ENCODE results near the gene HOXB1.

HOXB1 gene

DNA sequence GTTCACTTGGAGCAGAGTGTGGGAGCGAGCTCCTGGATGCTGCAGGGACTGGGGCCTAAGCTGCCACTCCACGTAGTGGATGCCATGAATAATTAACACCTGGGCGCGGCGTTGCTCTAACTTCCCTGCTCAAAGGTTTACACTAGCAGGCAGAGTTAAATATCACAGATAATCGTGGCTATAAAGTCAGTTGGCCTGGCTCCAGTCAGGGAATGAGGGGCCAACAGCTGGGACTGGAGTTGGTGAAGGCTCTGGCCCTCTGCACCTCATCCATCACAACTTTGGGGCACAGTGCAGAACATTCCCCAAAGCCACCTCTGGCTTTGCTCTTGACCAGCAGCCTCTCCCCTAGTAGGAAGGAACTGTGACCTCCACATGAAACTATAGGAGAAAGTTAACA lies 36.4 kb upstream of the HOXB1 start:
- CTCF ChIA-PET: interaction anchor here (0.6 to 0.7 kb wide), 2 partner anchors 49 to 855 kb away, joined by 3 read pairs; no protein-coding TSS in a partner anchor
- DNase-seq (ENCODE audit: low spot score): no peak
- H3K27ac ChIP-seq: no peak overlapping the region
- POLR2A ChIA-PET (ENCODE audit: low non-redundant PET): no interaction called here
- TF ChIP-seq, protein P1, sequence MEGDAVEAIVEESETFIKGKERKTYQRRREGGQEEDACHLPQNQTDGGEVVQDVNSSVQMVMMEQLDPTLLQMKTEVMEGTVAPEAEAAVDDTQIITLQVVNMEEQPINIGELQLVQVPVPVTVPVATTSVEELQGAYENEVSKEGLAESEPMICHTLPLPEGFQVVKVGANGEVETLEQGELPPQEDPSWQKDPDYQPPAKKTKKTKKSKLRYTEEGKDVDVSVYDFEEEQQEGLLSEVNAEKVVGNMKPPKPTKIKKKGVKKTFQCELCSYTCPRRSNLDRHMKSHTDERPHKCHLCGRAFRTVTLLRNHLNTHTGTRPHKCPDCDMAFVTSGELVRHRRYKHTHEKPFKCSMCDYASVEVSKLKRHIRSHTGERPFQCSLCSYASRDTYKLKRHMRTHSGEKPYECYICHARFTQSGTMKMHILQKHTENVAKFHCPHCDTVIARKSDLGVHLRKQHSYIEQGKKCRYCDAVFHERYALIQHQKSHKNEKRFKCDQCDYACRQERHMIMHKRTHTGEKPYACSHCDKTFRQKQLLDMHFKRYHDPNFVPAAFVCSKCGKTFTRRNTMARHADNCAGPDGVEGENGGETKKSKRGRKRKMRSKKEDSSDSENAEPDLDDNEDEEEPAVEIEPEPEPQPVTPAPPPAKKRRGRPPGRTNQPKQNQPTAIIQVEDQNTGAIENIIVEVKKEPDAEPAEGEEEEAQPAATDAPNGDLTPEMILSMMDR (conservative IDR thresholded peaks at IDR 0.05; ENCODE audit: low read depth): no peak

DNA sequence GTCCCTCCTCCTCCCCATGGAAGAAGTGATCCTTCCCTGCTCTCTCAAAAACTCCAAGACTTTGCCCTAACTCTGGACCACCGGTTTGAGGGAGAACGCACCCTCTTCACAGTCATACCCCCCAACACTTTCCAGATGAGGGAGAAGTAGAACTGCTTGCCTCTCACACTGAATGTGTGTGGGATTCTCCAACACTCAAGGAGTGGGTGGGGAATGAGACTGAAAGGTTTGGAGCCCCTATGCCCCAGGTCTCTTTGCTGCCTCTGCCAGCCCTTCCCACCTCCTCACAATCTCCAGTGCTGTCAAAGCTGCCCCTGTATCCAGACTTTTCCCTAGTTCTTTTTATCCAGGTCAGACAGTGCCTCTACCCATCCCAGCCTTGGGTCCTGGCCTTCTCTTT lies 35.9 kb upstream of the HOXB1 start:
- DNase-seq (ENCODE audit: low spot score): no peak
- POLR2A ChIA-PET (ENCODE audit: low non-redundant PET): no interaction called here
- TF ChIP-seq, protein P1 (conservative IDR thresholded peaks at IDR 0.05; ENCODE audit: low read depth): no peak
- CTCF ChIA-PET: no interaction called here
- H3K27ac ChIP-seq: no peak overlapping the region

DNA sequence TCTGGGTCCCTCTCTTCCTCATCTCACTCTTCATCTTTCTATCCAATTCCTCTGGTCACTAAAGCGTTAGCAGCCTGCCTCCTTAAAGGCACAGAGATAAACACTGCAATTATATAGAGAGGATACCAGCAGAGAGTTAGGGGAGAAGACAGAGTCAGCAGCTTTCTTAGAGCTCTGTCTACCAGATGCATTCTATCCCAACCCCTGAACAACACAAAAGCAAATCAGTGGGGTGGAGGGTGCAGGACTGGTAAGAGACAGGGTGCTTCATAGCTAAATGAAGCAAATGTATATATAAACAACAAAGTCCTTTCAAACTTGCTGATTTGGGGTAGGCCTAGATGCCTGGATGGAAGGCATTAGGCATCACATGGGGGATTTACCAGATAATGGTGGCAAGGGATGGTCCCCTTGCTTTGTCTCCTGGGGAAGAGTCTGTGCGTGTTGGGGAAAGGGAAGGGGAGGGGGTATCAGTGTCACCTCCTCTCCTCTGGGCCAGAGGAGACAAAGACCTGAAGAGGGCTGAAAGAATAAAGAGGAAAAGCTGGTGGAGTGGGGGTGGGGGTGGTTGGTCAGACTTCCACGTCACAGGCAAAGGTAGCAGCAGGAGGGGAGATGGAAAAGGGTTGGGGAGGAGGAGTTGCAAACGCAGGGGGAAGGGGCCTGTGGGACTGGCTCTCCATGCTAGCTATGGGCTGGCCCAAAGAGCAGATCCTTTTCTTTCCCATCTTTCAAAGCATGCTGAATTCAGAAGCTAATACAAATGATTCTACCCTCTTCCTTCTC lies 35.3 kb upstream of the HOXB1 start:
- CTCF ChIA-PET: interaction anchor here (0.7 kb wide), 1 partner anchor 249 kb away, joined by 3 read pairs; no protein-coding TSS in a partner anchor
- H3K27ac ChIP-seq: no peak overlapping the region
- TF ChIP-seq, protein P1 (conservative IDR thresholded peaks at IDR 0.05; ENCODE audit: low read depth): no peak
- POLR2A ChIA-PET (ENCODE audit: low non-redundant PET): no interaction called here
- no peak for DNase-seq (ENCODE audit: low spot score)

DNA sequence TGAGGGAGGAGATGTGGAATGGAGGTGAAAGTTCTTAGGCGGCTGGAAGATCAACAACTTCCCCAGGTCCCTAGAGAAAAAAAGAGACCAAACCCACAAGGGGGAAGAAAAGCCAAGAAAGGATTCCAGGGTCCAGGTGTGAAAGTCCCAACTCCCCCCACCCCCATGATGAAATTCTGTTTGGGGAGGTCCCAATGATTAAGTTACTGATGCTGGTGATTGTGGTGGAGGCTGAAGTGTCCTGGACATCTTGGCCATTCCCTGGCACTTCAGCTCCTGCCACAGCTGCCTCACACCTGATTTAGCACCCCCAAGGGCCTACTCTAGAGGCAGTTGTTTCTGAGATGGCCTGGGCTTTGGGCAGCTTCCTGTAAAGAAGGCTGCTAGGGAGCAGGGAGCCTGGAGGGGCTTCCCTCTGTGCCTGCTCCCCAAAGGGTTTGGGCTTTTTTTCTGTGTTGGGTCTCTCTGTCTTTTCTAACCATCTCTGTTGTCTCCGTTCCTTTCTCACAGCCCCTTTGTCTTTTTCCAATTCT lies 34.3 kb upstream of the HOXB1 start:
- ChIA-PET POLR2A (ENCODE audit: low non-redundant PET) (no interaction called here), CTCF (no interaction called here)
- DNase-seq (ENCODE audit: low spot score): no peak
- TF ChIP-seq, protein P1 (conservative IDR thresholded peaks at IDR 0.05; ENCODE audit: low read depth): no peak
- no peak overlapping the region for H3K27ac ChIP-seq

DNA sequence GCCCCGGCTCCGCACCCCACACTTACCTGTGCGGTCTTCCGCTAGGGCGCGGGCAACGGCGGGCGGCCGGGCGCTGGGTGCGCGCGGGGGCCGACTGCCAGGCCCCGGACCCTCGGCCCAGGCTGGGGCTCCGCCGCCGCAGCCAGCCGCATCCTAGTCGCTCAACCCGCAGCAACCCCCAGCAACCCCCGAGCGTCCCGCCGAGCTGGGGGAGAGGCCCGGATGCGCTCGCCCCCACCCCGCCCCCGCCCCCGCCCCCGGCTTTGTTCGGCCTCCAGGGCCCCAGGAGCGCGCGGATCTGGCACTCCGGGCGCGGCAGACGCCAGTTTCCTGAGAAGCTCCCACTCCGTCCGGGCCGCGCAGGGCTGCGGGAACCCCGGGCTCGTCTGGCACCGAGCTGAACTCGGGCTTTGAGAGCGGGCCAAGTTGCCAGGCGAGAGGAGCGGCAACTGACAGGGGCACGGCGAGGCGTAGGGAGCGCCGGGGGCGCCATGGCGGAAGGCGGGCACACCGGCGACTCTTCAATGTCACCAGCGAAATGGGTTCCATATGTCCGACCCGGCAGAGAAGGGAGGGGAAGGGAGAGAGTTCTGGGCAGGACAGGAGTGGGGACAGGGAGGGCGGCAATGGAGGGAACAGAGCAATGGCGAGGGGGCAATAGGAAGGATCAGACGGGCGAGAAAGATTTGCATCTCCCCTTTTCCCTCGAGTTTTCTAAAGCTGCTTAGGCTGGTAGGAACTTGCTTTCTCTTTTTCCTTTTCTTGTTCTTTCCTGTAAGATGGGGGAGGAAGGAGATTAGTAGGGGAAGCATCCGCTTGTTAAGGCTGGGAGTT lies 33.6 kb upstream of the HOXB1 start:
- no peak for DNase-seq (ENCODE audit: low spot score)
- POLR2A ChIA-PET (ENCODE audit: low non-redundant PET): no interaction called here
- no peak overlapping the region for H3K27ac ChIP-seq
- CTCF ChIA-PET: no interaction called here
- TF ChIP-seq, protein P1 (conservative IDR thresholded peaks at IDR 0.05; ENCODE audit: low read depth): no peak

DNA sequence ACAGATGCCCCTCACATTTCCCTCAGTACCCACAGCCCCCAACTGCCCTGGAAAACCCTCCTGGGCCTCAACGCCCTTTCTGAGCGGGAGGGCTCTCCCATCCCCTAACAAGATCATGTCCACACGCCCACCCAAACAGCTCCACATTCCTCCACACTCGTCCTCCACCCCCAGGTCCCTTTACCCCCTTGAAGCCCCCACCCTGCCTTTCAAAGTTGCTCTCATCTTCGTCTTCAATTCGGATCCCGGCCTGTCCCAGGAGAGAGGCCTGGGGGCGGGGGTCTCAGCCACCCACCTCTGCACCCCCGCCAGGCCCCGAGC lies 33.0 kb upstream of the HOXB1 start:
- no peak for DNase-seq (ENCODE audit: low spot score)
- TF ChIP-seq, protein P1 (conservative IDR thresholded peaks at IDR 0.05; ENCODE audit: low read depth): no peak
- CTCF ChIA-PET: no interaction called here
- no peak overlapping the region for H3K27ac ChIP-seq
- POLR2A ChIA-PET (ENCODE audit: low non-redundant PET): no interaction called here
